Prostate gland (tissue), 2 donors: ENCODE measurements around the gene RNF157. TPM values are rescaled to one million over a fixed set of nuclear protein-coding genes. Genes with fewer than 3 reads are reported as not detected.
A peak's percentile ranks its signal among the peaks of the same experiment; 100 is the strongest.

ENCODE experiments used
- DNase-seq: peaks from one replicate; pipeline ENCODE4 v3.0.0-alpha.2; 2019; ENCODE audit warnings: low spot score
- H3K27ac ChIP-seq, 2 donors: fragments of 200-600 bp; sonication (generic); 2 replicates each; pipeline ENCODE4 v1.5.1; 2017 to 2019
- H3K27me3 ChIP-seq: fragments of 200-600 bp; sonication (generic); replicated peaks from 2 replicates; pipeline ENCODE4 v1.5.1; 2019; ENCODE audit not compliant: insufficient read depth
- H3K36me3 ChIP-seq, 2 donors: fragments of 200-600 bp; sonication (generic); 1 replicate in 1 of 2; 2 replicates in 1 of 2; pipeline versions ENCODE4 v1.5.1 to v1.8.1; 2017 to 2019
- H3K4me1 ChIP-seq: fragments of 200-600 bp; sonication (generic); replicated peaks from 2 replicates; pipeline ENCODE4 v1.5.1; 2019
- H3K4me3 ChIP-seq, 2 donors: fragments of 200-600 bp; sonication (generic); 2 replicates each; pipeline ENCODE4 v1.5.1; 2017 to 2019
- H3K9me3 ChIP-seq: fragments of 200-600 bp; sonication (generic); 2 replicates; pipeline ENCODE4 v1.5.1; 2017
- CTCF ChIP-seq, 4 experiments: fragments of 200-600 bp in 2 of 4; fragments of 450-650 bp in 2 of 4; sonication (generic) in 2 of 4; IDR thresholded peaks; 1 replicate in 3 of 4; 2 replicates in 1 of 4; pipeline ENCODE4 v1.5.1; 2016 to 2019; ENCODE audit warnings: antibody characterized with exemption in 4 of 4, mild to moderate bottlenecking in 2 of 4, moderate library complexity in 2 of 4
- POLR2A ChIP-seq: fragments of 450-650 bp; IDR thresholded peaks from one replicate; pipeline ENCODE4 v1.6.1; 2016; ENCODE audit warnings: antibody characterized with exemption, mild to moderate bottlenecking
- POLR2AphosphoS5 ChIP-seq: sonication (generic); formaldehyde crosslinking; IDR thresholded peaks from one replicate; pipeline ENCODE4 v1.6.1; 2017; ENCODE audit warnings: antibody characterized with exemption
- whole genome bisulfite sequencing: methylation state at CpG from one replicate; pipeline ENCODE4 v1.1.5; 2018; 5-methylcytosine and 5-hydroxymethylcytosine counted together
- intact Hi-C: fragments of 100-400 bp; cut with DNase I; formaldehyde crosslinking; loops from one replicate; pipeline ENCODE4 v1.14.2; 2022
- total RNA-seq, 2 donors: library from RNA; depleted of rRNA; stranded (reverse); fragments of >200 nt; gene quantifications; one replicate each; pipeline ENCODE4 v1.1.0, GENCODE V29; 2016

The RNF157 gene
- total RNA-seq, 2 donors from 2014 or later = 1.6 to 47.5 TPM

- DNase-seq = no peak
- H3K27ac ChIP-seq = no peak overlapping the region
- no peaks in the 10 kb centered on the region for H3K27me3 ChIP-seq
- WGBS = 56% methylated on average over 7 of the region's 7 CpGs
- intact Hi-C loops = no loop called here
- H3K4me1 ChIP-seq = peaks cover 4% of the 10 kb centered on the region
- H3K4me3 ChIP-seq = no peak overlapping the region
- TF ChIP-seq POLR2AphosphoS5 = peak; percentile 11
- no peak for TF ChIP-seq CTCF (IDR thresholded peaks at IDR 0.05)
- no peak for TF ChIP-seq POLR2A
- H3K36me3 ChIP-seq = no peaks in the 10 kb centered on the region
- H3K9me3 ChIP-seq = no peaks in the 10 kb centered on the region
Observed at GRCh38 chr17:76166168-76166567, 74.1 kb downstream of the RNF157 start.

- Histone ChIP-seq H3K4me1 (peaks cover 4% of the 10 kb centered on the region), H3K27ac (no peak overlapping the region), H3K27me3 (no peaks in the 10 kb centered on the region), H3K9me3 (no peaks in the 10 kb centered on the region), H3K36me3 (no peaks in the 10 kb centered on the region), H3K4me3 (no peak overlapping the region)
- no peak for DNase-seq
- TF ChIP-seq CTCF (IDR thresholded peaks at IDR 0.05) = no peak
- no peak for TF ChIP-seq POLR2A
- no peak for TF ChIP-seq POLR2AphosphoS5
- intact Hi-C loops = no loop called here
- 57% methylated on average over 2 of the region's 2 CpGs for WGBS
Observed at GRCh38 chr17:76164331-76164730, 76.0 kb downstream of the RNF157 start.

- TF ChIP-seq CTCF (IDR thresholded peaks at IDR 0.05) (no peak), POLR2AphosphoS5 (no peak), POLR2A (no peak)
Observed at GRCh38 chr17:76163919-76164318, 76.4 kb downstream of the RNF157 start.

GRCh38 chr17:76161619-76162266, 78.5 kb downstream of the RNF157 start:
- TF ChIP-seq POLR2A (no peak), POLR2AphosphoS5 (no peak), CTCF (IDR thresholded peaks at IDR 0.05) (no peak)
- Histone ChIP-seq H3K9me3 (no peaks in the 10 kb centered on the region), H3K4me3 (no peak overlapping the region), H3K36me3 (no peaks in the 10 kb centered on the region), H3K4me1 (peaks cover 4% of the 10 kb centered on the region), H3K27me3 (no peaks in the 10 kb centered on the region), H3K27ac (peak overlapping the region; percentile 38 to 41)
- 75% methylated on average over 20 of the region's 20 CpGs for WGBS
- DNase-seq = no peak
- intact Hi-C loops = no loop called here

More at GRCh38 chr17:76163919-76164318, 76.4 kb downstream of the RNF157 start:
- WGBS = 85% methylated on average over 4 of the region's 4 CpGs
- Histone ChIP-seq H3K4me1 (peaks cover 4% of the 10 kb centered on the region), H3K36me3 (no peaks in the 10 kb centered on the region), H3K9me3 (no peaks in the 10 kb centered on the region), H3K27ac (no peak overlapping the region), H3K4me3 (no peak overlapping the region), H3K27me3 (no peaks in the 10 kb centered on the region)
- no peak for DNase-seq
- intact Hi-C loops = no loop called here

GRCh38 chr17:76160896-76161528, 79.3 kb downstream of the RNF157 start:
- TF ChIP-seq POLR2AphosphoS5 = peak; percentile 42
- TF ChIP-seq POLR2A = no peak
- Histone ChIP-seq H3K27me3 (no peaks in the 10 kb centered on the region), H3K36me3 (no peaks in the 10 kb centered on the region), H3K27ac (peak overlapping the region; percentile 38 to 41), H3K9me3 (no peaks in the 10 kb centered on the region), H3K4me1 (peaks cover 6% of the 10 kb centered on the region), H3K4me3 (no peak overlapping the region)
- intact Hi-C loops = no loop called here
- no peak for DNase-seq
- WGBS = 39% methylated on average over 8 of the region's 8 CpGs
